GM21576 (cell line): ENCODE results near the gene TRIM48.
"Not testable (repeated sequence)": the region's sequence is repeated elsewhere in the genome, so short reads cannot be mapped to it uniquely, and the experiment has no call there.

Experiments used
- ATAC-seq: cut with Tn5 transposase; IDR thresholded peaks from one replicate; pipeline ENCODE4 v1.9.1; 2021; ENCODE audit warnings: mild to moderate bottlenecking, moderate library complexity; ENCODE audit not compliant: unreplicated experiment

The TRIM48 gene, protein sequence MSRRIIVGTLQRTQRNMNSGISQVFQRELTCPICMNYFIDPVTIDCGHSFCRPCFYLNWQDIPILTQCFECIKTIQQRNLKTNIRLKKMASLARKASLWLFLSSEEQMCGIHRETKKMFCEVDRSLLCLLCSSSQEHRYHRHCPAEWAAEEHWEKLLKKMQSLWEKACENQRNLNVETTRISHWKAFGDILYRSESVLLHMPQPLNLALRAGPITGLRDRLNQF

DNA sequence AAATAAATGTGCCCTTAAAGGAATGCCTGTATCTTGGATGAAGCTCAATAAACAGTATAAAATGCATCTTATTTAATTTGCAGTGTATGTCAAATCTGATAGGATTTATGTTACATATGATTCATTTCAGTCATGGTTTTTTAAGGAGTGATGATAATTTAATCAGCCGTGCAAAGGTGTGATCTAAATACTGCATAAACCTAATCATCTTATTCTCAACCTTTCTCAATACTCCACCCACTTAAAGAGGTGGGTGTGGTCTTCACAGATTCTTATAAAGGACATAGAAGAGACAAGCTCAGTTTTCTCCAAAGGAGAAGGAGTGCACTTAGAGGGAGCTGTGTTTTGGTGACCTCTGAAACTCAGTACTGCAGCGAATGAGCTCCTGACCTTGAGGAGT lies at the start of gene TRIM48:
TRIM48 (plus strand) TSS at position 301 of the 400 bp plus-strand sequence. CDS start 113 bp downstream, outside the sequence.
- not testable (repeated sequence) for ATAC-seq

GRCh38 chr11:55238316-55238715 lies 23.6 kb upstream of the TRIM48 start:
- not testable (repeated sequence) for ATAC-seq

GRCh38 chr11:55263081-55263480 lies 1.1 kb downstream of the TRIM48 start:
- ATAC-seq: no peak
